NCI-H128 (cell line): ENCODE measurements around the gene SEC31A.
"Not testable (repeated sequence)": the region's sequence is repeated elsewhere in the genome, so short reads cannot be mapped to it uniquely, and the experiment has no call there.

ENCODE experiments used
- DNase-seq: peaks from one replicate; lab custom pipeline; 2025; ENCODE audit not compliant: unreplicated experiment; lab: John Stamatoyannopoulos, UW

Gene SEC31A

GRCh38 chr4:82890901-82891706 lies at the start of gene SEC31A:
TSS of gene SEC31A (minus strand) at chr4:82891153. CDS start at chr4:82881936, 9,217 bp downstream.
- peak; percentile 79 for DNase-seq

- no peak for DNase-seq
Measured at GRCh38 chr4:82939414-82939813, 48.5 kb upstream of the SEC31A start.

GRCh38 chr4:82934441-82934840 lies 43.5 kb upstream of the SEC31A start:
- no peak for DNase-seq

- DNase-seq: no peak
Measured at GRCh38 chr4:82930848-82931755, 40.1 kb upstream of the SEC31A start.

- no peak for DNase-seq
Measured at GRCh38 chr4:82921795-82922194, 30.8 kb upstream of the SEC31A start.

GRCh38 chr4:82919386-82919785 lies 28.4 kb upstream of the SEC31A start:
- no peak for DNase-seq

GRCh38 chr4:82918091-82918490 lies 27.1 kb upstream of the SEC31A start:
- no peak for DNase-seq

- DNase-seq: not testable (repeated sequence)
Measured at GRCh38 chr4:82913968-82914367, 23.0 kb upstream of the SEC31A start.

GRCh38 chr4:82913305-82913704 lies 22.4 kb upstream of the SEC31A start:
- DNase-seq: no peak

GRCh38 chr4:82909326-82909725 lies 18.4 kb upstream of the SEC31A start:
- DNase-seq: no peak

GRCh38 chr4:82906469-82906868 lies 15.5 kb upstream of the SEC31A start:
- no peak for DNase-seq

- DNase-seq: no peak
Measured at GRCh38 chr4:82905205-82905604, 14.3 kb upstream of the SEC31A start.

GRCh38 chr4:82903737-82904136 lies 12.8 kb upstream of the SEC31A start:
- no peak for DNase-seq

GRCh38 chr4:82901183-82901718 lies 10.3 kb upstream of the SEC31A start:
- DNase-seq: no peak

GRCh38 chr4:82900411-82901182 lies 9.6 kb upstream of the SEC31A start, which contains the start of gene THAP9:
TSS of gene THAP9 (plus strand) at chr4:82900735. CDS start at chr4:82900803, 68 bp downstream.
- DNase-seq: peak; percentile 92

- no peak for DNase-seq
Measured at GRCh38 chr4:82900066-82900410, 9.1 kb upstream of the SEC31A start.

- DNase-seq: no peak
Measured at GRCh38 chr4:82899374-82900065, 8.6 kb upstream of the SEC31A start.

GRCh38 chr4:82898322-82899243 lies 7.6 kb upstream of the SEC31A start:
- DNase-seq: no peak

GRCh38 chr4:82896755-82897154 lies 5.8 kb upstream of the SEC31A start:
- no peak for DNase-seq
